ENCODE data around the gene SCARB1. TPM values are rescaled to one million over a fixed set of nuclear protein-coding genes. Genes with fewer than 3 reads are reported as not detected.

SCARB1 gene
- total and polyA plus RNA-seq, 2 experiments from 2014 or later: 2.2 to 5.2 TPM

GRCh38 chr12:124837958-124838803 lies 25.5 kb downstream of the SCARB1 start:
- Histone ChIP-seq H3K9me2 (ENCODE audit: insufficient read depth) (no peaks in the 10 kb centered on the region), H3K4me2 (ENCODE audit: unreplicated experiment) (peak overlapping the region; percentile 30), H3K36me3 (ENCODE audit: low read depth) (no peaks in the 10 kb centered on the region), H4K20me1 (ENCODE audit: insufficient read depth) (no peaks in the 10 kb centered on the region), H3K79me2 (ENCODE audit: insufficient read depth) (no peaks in the 10 kb centered on the region), H3K9me3 (ENCODE audit: low read depth) (no peaks in the 10 kb centered on the region), H3K9ac (peak overlapping the region; percentile 50; the same call in 1 of the 2 replicates), H3K4me1 (ENCODE audit: insufficient read depth) (peaks cover 11% of the 10 kb centered on the region), H3F3A (ENCODE audit: insufficient read depth) (peaks cover 11% of the 10 kb centered on the region), H3K4me3 (no peak overlapping the region), H3K27me3 (replicated peaks; ENCODE audit: insufficient read depth) (no peaks in the 10 kb centered on the region), H2AFZ (peak overlapping the region; percentile 61), H3K27ac (peak overlapping the region; percentile 70)
- TF ChIP-seq EZH2phosphoT487 (IDR thresholded peaks at IDR 0.05; ENCODE audit: insufficient read depth, low read depth) (no peak), EZH2 (IDR thresholded peaks at IDR 0.05; ENCODE audit: insufficient read depth, poor library complexity, severe bottlenecking) (no peak)
- in situ Hi-C loops (cut with MboI): no loop called here
- WGBS, 2 experiments (ENCODE audit: low coverage in 1 of 2, low lambda C conversion rate in 2 of 2, missing lambda C conversion rate in 2 of 2): 20 to 27% methylated on average over 16 of the region's 16 CpGs
- DNase-seq: peak; percentile 96

GRCh38 chr12:124837249-124837897 lies 26.3 kb downstream of the SCARB1 start:
- Histone ChIP-seq H3K79me2 (ENCODE audit: insufficient read depth) (no peaks in the 10 kb centered on the region), H3K4me3 (no peak overlapping the region), H2AFZ (no peak overlapping the region), H3K4me2 (ENCODE audit: unreplicated experiment) (peak overlapping the region; percentile 30), H3K9me3 (ENCODE audit: low read depth) (no peaks in the 10 kb centered on the region), H3K4me1 (ENCODE audit: insufficient read depth) (peaks cover 11% of the 10 kb centered on the region), H3K36me3 (ENCODE audit: low read depth) (no peaks in the 10 kb centered on the region), H3K9ac (peak overlapping the region; percentile 50; the same call in 1 of the 2 replicates), H4K20me1 (ENCODE audit: insufficient read depth) (no peaks in the 10 kb centered on the region), H3K27ac (peak overlapping the region; percentile 70; the same call in 1 of the 2 replicates), H3K27me3 (replicated peaks; ENCODE audit: insufficient read depth) (no peaks in the 10 kb centered on the region), H3F3A (ENCODE audit: insufficient read depth) (peaks cover 11% of the 10 kb centered on the region), H3K9me2 (ENCODE audit: insufficient read depth) (no peaks in the 10 kb centered on the region)
- in situ Hi-C loops (cut with MboI): no loop called here
- TF ChIP-seq EZH2phosphoT487 (IDR thresholded peaks at IDR 0.05; ENCODE audit: insufficient read depth, low read depth) (no peak), EZH2 (IDR thresholded peaks at IDR 0.05; ENCODE audit: insufficient read depth, poor library complexity, severe bottlenecking) (no peak)
- 71 to 72% methylated on average over 4 of the region's 4 CpGs for WGBS, 2 experiments (ENCODE audit: low coverage in 1 of 2, low lambda C conversion rate in 2 of 2, missing lambda C conversion rate in 2 of 2)
- no peak for DNase-seq

GRCh38 chr12:124836759-124837158 lies 26.9 kb downstream of the SCARB1 start:
- Histone ChIP-seq H3K36me3 (ENCODE audit: low read depth) (no peaks in the 10 kb centered on the region), H3K27ac (no peak overlapping the region), H3K4me2 (ENCODE audit: unreplicated experiment) (no peak overlapping the region), H3K79me2 (ENCODE audit: insufficient read depth) (no peaks in the 10 kb centered on the region), H2AFZ (no peak overlapping the region), H3K4me3 (no peak overlapping the region), H3K27me3 (replicated peaks; ENCODE audit: insufficient read depth) (no peaks in the 10 kb centered on the region), H3K9me3 (ENCODE audit: low read depth) (no peaks in the 10 kb centered on the region), H3K4me1 (ENCODE audit: insufficient read depth) (peaks cover 11% of the 10 kb centered on the region), H3K9ac (no peak overlapping the region), H4K20me1 (ENCODE audit: insufficient read depth) (no peaks in the 10 kb centered on the region), H3F3A (ENCODE audit: insufficient read depth) (peaks cover 11% of the 10 kb centered on the region), H3K9me2 (ENCODE audit: insufficient read depth) (no peaks in the 10 kb centered on the region)
- TF ChIP-seq EZH2 (IDR thresholded peaks at IDR 0.05; ENCODE audit: insufficient read depth, poor library complexity, severe bottlenecking): no peak
- TF ChIP-seq EZH2phosphoT487 (IDR thresholded peaks at IDR 0.05; ENCODE audit: insufficient read depth, low read depth): no peak
- WGBS, 2 experiments (ENCODE audit: low coverage in 1 of 2, low lambda C conversion rate in 2 of 2, missing lambda C conversion rate in 2 of 2): 95 to 96% methylated on average over 6 of the region's 6 CpGs
- no peak for DNase-seq
- in situ Hi-C loops (cut with MboI): no loop called here

GRCh38 chr12:124835656-124836410 lies 27.8 kb downstream of the SCARB1 start:
- H3K9ac ChIP-seq: no peak overlapping the region

More at GRCh38 chr12:124835656-124836410, 27.8 kb downstream of the SCARB1 start:
- peaks cover 11% of the 10 kb centered on the region for H3K4me1 ChIP-seq (ENCODE audit: insufficient read depth)
- no peak overlapping the region for H3K4me3 ChIP-seq
- DNase-seq: no peak
- H3K4me2 ChIP-seq (ENCODE audit: unreplicated experiment): no peak overlapping the region
- in situ Hi-C loops (cut with MboI): no loop called here
- H3K9me2 ChIP-seq (ENCODE audit: insufficient read depth): no peaks in the 10 kb centered on the region
- H3K79me2 ChIP-seq (ENCODE audit: insufficient read depth): no peaks in the 10 kb centered on the region
- WGBS, 2 experiments (ENCODE audit: low coverage in 1 of 2, low lambda C conversion rate in 2 of 2, missing lambda C conversion rate in 2 of 2): 85 to 86% methylated on average over 17 of the region's 17 CpGs
- TF ChIP-seq EZH2phosphoT487 (IDR thresholded peaks at IDR 0.05; ENCODE audit: insufficient read depth, low read depth) (no peak), EZH2 (IDR thresholded peaks at IDR 0.05; ENCODE audit: insufficient read depth, poor library complexity, severe bottlenecking) (no peak)
- no peaks in the 10 kb centered on the region for H3K36me3 ChIP-seq (ENCODE audit: low read depth)
- no peak overlapping the region for H2AFZ ChIP-seq
- peaks cover 11% of the 10 kb centered on the region for H3F3A ChIP-seq (ENCODE audit: insufficient read depth)
- no peaks in the 10 kb centered on the region for H4K20me1 ChIP-seq (ENCODE audit: insufficient read depth)
- H3K27me3 ChIP-seq (replicated peaks; ENCODE audit: insufficient read depth): no peaks in the 10 kb centered on the region
- H3K9me3 ChIP-seq (ENCODE audit: low read depth): no peaks in the 10 kb centered on the region
- H3K27ac ChIP-seq: no peak overlapping the region
